Iris pigment epithelial cell (primary cell): ENCODE results near the gene SCNN1G.

Source experiments
- DNase-seq: peaks from one replicate; pipeline ENCODE4 v3.0.0-alpha.2; 2011; ENCODE audit warnings: low read depth

The SCNN1G gene

GRCh38 chr16:23255000-23255399, 72.5 kb downstream of the SCNN1G start:
- no peak for DNase-seq

- DNase-seq, result no peak
Observed at GRCh38 chr16:23256440-23256839, 73.9 kb downstream of the SCNN1G start.

- no peak for DNase-seq
Observed at GRCh38 chr16:23257682-23258081, 75.1 kb downstream of the SCNN1G start.

GRCh38 chr16:23258919-23259237, 76.3 kb downstream of the SCNN1G start:
- DNase-seq, result no peak
